Measurements from ENCODE around the gene GPR151. TPM values are rescaled to one million over a fixed set of nuclear protein-coding genes. Genes with fewer than 3 reads are reported as not detected.
A peak's percentile ranks its signal among the peaks of the same experiment; 100 is the strongest.

Gene GPR151
- polyA plus RNA-seq, 4 donors = 0.01 TPM; not detected in 3

- H3K9me3 ChIP-seq (ENCODE audit: control insufficient read depth in 2 of 2, insufficient read depth in 1 of 2, low read depth in 1 of 2, low read length in 1 of 2) = no peaks in the 10 kb centered on the region
- DNase-seq = no peak
- WGBS, 3 donors = 45 to 69% (median 59%) methylated on average over 2 of the region's 2 CpGs
- H3K4me3 ChIP-seq (ENCODE audit: low read depth in 1 of 3, low read length in 3 of 3) = no peak overlapping the region
- H3K4me1 ChIP-seq (ENCODE audit: control insufficient read depth in 3 of 3, insufficient read depth in 2 of 3, low read depth in 1 of 3, low read length in 2 of 3) = no peaks in the 10 kb centered on the region
- H3K27me3 ChIP-seq (ENCODE audit: control insufficient read depth in 3 of 3, insufficient read depth in 3 of 3, low read length in 3 of 3) = peaks cover 0 to 3% (median 0%) of the 10 kb centered on the region in 3 donors
- FAIRE-seq = no peak
- H3K27ac ChIP-seq (ENCODE audit: low read depth in 1 of 3, low read length in 2 of 3) = no peak overlapping the region
- H3K36me3 ChIP-seq (ENCODE audit: control insufficient read depth in 3 of 3, insufficient read depth in 2 of 3, low read depth in 1 of 3, low read length in 3 of 3) = no peaks in the 10 kb centered on the region
These were observed 14.0 kb upstream of the GPR151 start for GRCh38 chr5:146529984-146530383.

GRCh38 chr5:146528236-146528635, 12.2 kb upstream of the GPR151 start:
- WGBS, 3 donors = 54 to 58% (median 55%) methylated on average over 4 of the region's 4 CpGs
- FAIRE-seq = no peak

GRCh38 chr5:146527785-146528184, 11.8 kb upstream of the GPR151 start:
- H3K27me3 ChIP-seq (ENCODE audit: control insufficient read depth in 3 of 3, insufficient read depth in 3 of 3, low read length in 3 of 3) = peaks cover 0 to 3% (median 0%) of the 10 kb centered on the region in 3 donors
- no peaks in the 10 kb centered on the region for H3K36me3 ChIP-seq (ENCODE audit: control insufficient read depth in 3 of 3, insufficient read depth in 2 of 3, low read depth in 1 of 3, low read length in 3 of 3)
- WGBS, 3 donors = 68 to 79% (median 73%) methylated on average over 3 of the region's 3 CpGs
- no peak overlapping the region for H3K27ac ChIP-seq (ENCODE audit: low read depth in 1 of 3, low read length in 2 of 3)
- FAIRE-seq (no peak), DNase-seq (no peak)
- H3K4me1 ChIP-seq (ENCODE audit: control insufficient read depth in 3 of 3, insufficient read depth in 2 of 3, low read depth in 1 of 3, low read length in 2 of 3) = no peaks in the 10 kb centered on the region
- H3K9me3 ChIP-seq (ENCODE audit: control insufficient read depth in 2 of 2, insufficient read depth in 1 of 2, low read depth in 1 of 2, low read length in 1 of 2) = no peaks in the 10 kb centered on the region
- no peak overlapping the region for H3K4me3 ChIP-seq (ENCODE audit: low read depth in 1 of 3, low read length in 3 of 3)

More at GRCh38 chr5:146528236-146528635, 12.2 kb upstream of the GPR151 start:
- no peaks in the 10 kb centered on the region for H3K36me3 ChIP-seq (ENCODE audit: control insufficient read depth in 3 of 3, insufficient read depth in 2 of 3, low read depth in 1 of 3, low read length in 3 of 3)
- no peak overlapping the region for H3K4me3 ChIP-seq (ENCODE audit: low read depth in 1 of 3, low read length in 3 of 3)
- peaks cover 0 to 3% (median 0%) of the 10 kb centered on the region in 3 donors for H3K27me3 ChIP-seq (ENCODE audit: control insufficient read depth in 3 of 3, insufficient read depth in 3 of 3, low read length in 3 of 3)
- H3K27ac ChIP-seq (ENCODE audit: low read depth in 1 of 3, low read length in 2 of 3) = no peak overlapping the region
- DNase-seq = no peak
- no peaks in the 10 kb centered on the region for H3K9me3 ChIP-seq (ENCODE audit: control insufficient read depth in 2 of 2, insufficient read depth in 1 of 2, low read depth in 1 of 2, low read length in 1 of 2)
- no peaks in the 10 kb centered on the region for H3K4me1 ChIP-seq (ENCODE audit: control insufficient read depth in 3 of 3, insufficient read depth in 2 of 3, low read depth in 1 of 3, low read length in 2 of 3)

- 62 to 71% (median 68%) methylated on average over 3 of the region's 3 CpGs for WGBS, 3 donors
- no peaks in the 10 kb centered on the region for H3K4me1 ChIP-seq (ENCODE audit: control insufficient read depth in 3 of 3, insufficient read depth in 2 of 3, low read depth in 1 of 3, low read length in 2 of 3)
- no peak overlapping the region for H3K27ac ChIP-seq (ENCODE audit: low read depth in 1 of 3, low read length in 2 of 3)
- peaks cover 0 to 3% (median 0%) of the 10 kb centered on the region in 3 donors for H3K27me3 ChIP-seq (ENCODE audit: control insufficient read depth in 3 of 3, insufficient read depth in 3 of 3, low read length in 3 of 3)
- no peaks in the 10 kb centered on the region for H3K9me3 ChIP-seq (ENCODE audit: control insufficient read depth in 2 of 2, insufficient read depth in 1 of 2, low read depth in 1 of 2, low read length in 1 of 2)
- no peaks in the 10 kb centered on the region for H3K36me3 ChIP-seq (ENCODE audit: control insufficient read depth in 3 of 3, insufficient read depth in 2 of 3, low read depth in 1 of 3, low read length in 3 of 3)
- DNase-seq (no peak), FAIRE-seq (no peak)
- H3K4me3 ChIP-seq (ENCODE audit: low read depth in 1 of 3, low read length in 3 of 3) = no peak overlapping the region
These were observed 7.7 kb upstream of the GPR151 start for GRCh38 chr5:146523698-146524097.

GRCh38 chr5:146521403-146522106, 5.6 kb upstream of the GPR151 start:
- FAIRE-seq (no peak), DNase-seq (no peak)
- Histone ChIP-seq H3K9me3 (ENCODE audit: control insufficient read depth in 2 of 2, insufficient read depth in 1 of 2, low read depth in 1 of 2, low read length in 1 of 2) (no peaks in the 10 kb centered on the region), H3K36me3 (ENCODE audit: control insufficient read depth in 3 of 3, insufficient read depth in 2 of 3, low read depth in 1 of 3, low read length in 3 of 3) (no peaks in the 10 kb centered on the region), H3K27me3 (ENCODE audit: control insufficient read depth in 3 of 3, insufficient read depth in 3 of 3, low read length in 3 of 3) (no peaks in the 10 kb centered on the region), H3K27ac (ENCODE audit: low read depth in 1 of 3, low read length in 2 of 3) (no peak overlapping the region), H3K4me3 (ENCODE audit: low read depth in 1 of 3, low read length in 3 of 3) (no peak overlapping the region), H3K4me1 (ENCODE audit: control insufficient read depth in 3 of 3, insufficient read depth in 2 of 3, low read depth in 1 of 3, low read length in 2 of 3) (no peaks in the 10 kb centered on the region)
- 37 to 60% (median 54%) methylated on average over 8 of the region's 8 CpGs for WGBS, 3 donors

GRCh38 chr5:146520731-146521130, 4.7 kb upstream of the GPR151 start:
- Histone ChIP-seq H3K9me3 (ENCODE audit: control insufficient read depth in 2 of 2, insufficient read depth in 1 of 2, low read depth in 1 of 2, low read length in 1 of 2) (no peaks in the 10 kb centered on the region), H3K27me3 (ENCODE audit: control insufficient read depth in 3 of 3, insufficient read depth in 3 of 3, low read length in 3 of 3) (no peaks in the 10 kb centered on the region), H3K4me3 (ENCODE audit: low read depth in 1 of 3, low read length in 3 of 3) (no peak overlapping the region), H3K27ac (ENCODE audit: low read depth in 1 of 3, low read length in 2 of 3) (no peak overlapping the region), H3K36me3 (ENCODE audit: control insufficient read depth in 3 of 3, insufficient read depth in 2 of 3, low read depth in 1 of 3, low read length in 3 of 3) (no peaks in the 10 kb centered on the region), H3K4me1 (ENCODE audit: control insufficient read depth in 3 of 3, insufficient read depth in 2 of 3, low read depth in 1 of 3, low read length in 2 of 3) (no peaks in the 10 kb centered on the region)
- DNase-seq (peak; percentile 12 to 45), FAIRE-seq (no peak)
- WGBS, 3 donors = 38 to 59% (median 43%) methylated on average over 2 of the region's 2 CpGs

- 57 to 66% (median 60%) methylated on average over 2 of the region's 2 CpGs for WGBS, 3 donors
These were observed 3.6 kb upstream of the GPR151 start for GRCh38 chr5:146519554-146519953.

GRCh38 chr5:146515473-146516150, 378 bp downstream of the GPR151 start:
- H3K36me3 ChIP-seq (ENCODE audit: control insufficient read depth in 3 of 3, insufficient read depth in 2 of 3, low read depth in 1 of 3, low read length in 3 of 3) = peaks cover 0 to 1% (median 0%) of the 10 kb centered on the region in 3 donors
- H3K27ac ChIP-seq (ENCODE audit: low read depth in 1 of 3, low read length in 2 of 3) = no peak overlapping the region
- no peaks in the 10 kb centered on the region for H3K27me3 ChIP-seq (ENCODE audit: control insufficient read depth in 3 of 3, insufficient read depth in 3 of 3, low read length in 3 of 3)
- DNase-seq = no peak
- H3K9me3 ChIP-seq (ENCODE audit: control insufficient read depth in 2 of 2, insufficient read depth in 1 of 2, low read depth in 1 of 2, low read length in 1 of 2) = no peaks in the 10 kb centered on the region
- no peaks in the 10 kb centered on the region for H3K4me1 ChIP-seq (ENCODE audit: control insufficient read depth in 3 of 3, insufficient read depth in 2 of 3, low read depth in 1 of 3, low read length in 2 of 3)
- no peak for FAIRE-seq
- WGBS, 3 donors = 75 to 80% (median 79%) methylated on average over 10 of the region's 10 CpGs
- no peak overlapping the region for H3K4me3 ChIP-seq (ENCODE audit: low read depth in 1 of 3, low read length in 3 of 3)

More at GRCh38 chr5:146519554-146519953, 3.6 kb upstream of the GPR151 start:
- no peak for FAIRE-seq
- no peak overlapping the region for H3K4me3 ChIP-seq (ENCODE audit: low read depth in 1 of 3, low read length in 3 of 3)
- H3K9me3 ChIP-seq (ENCODE audit: control insufficient read depth in 2 of 2, insufficient read depth in 1 of 2, low read depth in 1 of 2, low read length in 1 of 2) = no peaks in the 10 kb centered on the region
- no peaks in the 10 kb centered on the region for H3K36me3 ChIP-seq (ENCODE audit: control insufficient read depth in 3 of 3, insufficient read depth in 2 of 3, low read depth in 1 of 3, low read length in 3 of 3)
- no peaks in the 10 kb centered on the region for H3K4me1 ChIP-seq (ENCODE audit: control insufficient read depth in 3 of 3, insufficient read depth in 2 of 3, low read depth in 1 of 3, low read length in 2 of 3)
- DNase-seq = no peak
- H3K27me3 ChIP-seq (ENCODE audit: control insufficient read depth in 3 of 3, insufficient read depth in 3 of 3, low read length in 3 of 3) = no peaks in the 10 kb centered on the region
- H3K27ac ChIP-seq (ENCODE audit: low read depth in 1 of 3, low read length in 2 of 3) = no peak overlapping the region

All from small intestine (tissue), 7 donors.